Measurements from ENCODE around the gene RPS6KC1. TPM values are rescaled to one million over a fixed set of nuclear protein-coding genes. Genes with fewer than 3 reads are reported as not detected.

The RPS6KC1 gene
- total RNA-seq, 1 donor from 2014 or later, result 27.8 TPM

- peaks cover 20% of the 10 kb centered on the region for H3K4me1 Mint-ChIP-seq (ENCODE audit: low read depth)
- no peak overlapping the region for H3K4me3 Mint-ChIP-seq (ENCODE audit: low read depth)
- H3K27me3 Mint-ChIP-seq, result no peaks in the 10 kb centered on the region
- DNase-seq (ENCODE audit: low spot score, unreplicated experiment), result no peak
- H3K9me3 Mint-ChIP-seq (ENCODE audit: low read depth), result peaks cover 6% of the 10 kb centered on the region
- peaks cover 4% of the 10 kb centered on the region for H3K36me3 Mint-ChIP-seq (ENCODE audit: insufficient read depth)
- no peak overlapping the region for H3K27ac Mint-ChIP-seq
- TF ChIP-seq CTCF (IDR thresholded peaks at IDR 0.05; ENCODE audit: unreplicated experiment), result no peak
These were observed 4.7 kb downstream of the RPS6KC1 start for GRCh38 chr1:213055767-213056166.

DNA sequence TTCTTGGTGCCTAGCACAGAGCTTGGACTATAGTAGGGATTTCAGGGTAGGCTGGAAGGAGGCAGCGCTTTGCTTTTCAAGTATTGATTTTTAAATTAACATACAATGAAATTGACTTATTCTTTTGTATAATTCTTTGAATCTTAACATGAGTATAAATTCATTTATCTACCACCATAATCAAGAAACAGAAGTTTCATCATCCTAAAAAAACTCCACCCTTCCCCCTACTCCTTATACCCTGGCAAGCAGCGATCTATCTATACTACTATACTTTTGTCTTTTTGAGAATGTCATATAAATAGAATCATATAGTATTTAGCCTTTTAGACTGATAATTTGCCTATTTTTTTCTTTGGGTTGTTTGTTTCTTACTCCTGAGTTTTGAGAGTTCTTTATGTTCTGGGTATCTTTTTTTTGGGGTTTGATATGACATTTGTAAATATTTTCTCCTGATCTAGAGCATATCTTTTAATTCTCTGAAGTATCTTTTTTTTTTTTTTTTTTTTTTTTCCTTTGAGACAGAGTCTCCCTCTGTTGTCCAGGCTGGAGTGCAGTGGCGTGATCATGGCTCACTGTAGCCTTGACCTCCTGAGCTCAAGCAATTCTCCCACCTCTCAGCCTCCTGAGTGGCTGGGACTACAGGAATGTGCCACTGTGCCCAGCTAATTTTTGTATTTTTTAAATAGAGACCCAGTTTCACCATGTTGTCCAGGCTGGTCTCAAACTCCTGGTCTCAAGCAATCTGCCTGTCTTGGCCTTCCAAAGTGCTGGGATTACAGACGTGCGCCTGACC is 6.4 kb downstream of the RPS6KC1 start:
- peaks cover 6% of the 10 kb centered on the region for H3K9me3 Mint-ChIP-seq (ENCODE audit: low read depth)
- no peak overlapping the region for H3K27ac Mint-ChIP-seq
- TF ChIP-seq CTCF (IDR thresholded peaks at IDR 0.05; ENCODE audit: unreplicated experiment), result no peak
- no peak overlapping the region for H3K4me3 Mint-ChIP-seq (ENCODE audit: low read depth)
- H3K4me1 Mint-ChIP-seq (ENCODE audit: low read depth), result peaks cover 11% of the 10 kb centered on the region
- DNase-seq (ENCODE audit: low spot score, unreplicated experiment), result no peak
- peaks cover 4% of the 10 kb centered on the region for H3K36me3 Mint-ChIP-seq (ENCODE audit: insufficient read depth)
- H3K27me3 Mint-ChIP-seq, result no peaks in the 10 kb centered on the region

GRCh38 chr1:213060836-213061235 is 9.8 kb downstream of the RPS6KC1 start:
- H3K36me3 Mint-ChIP-seq (ENCODE audit: insufficient read depth), result peaks cover 4% of the 10 kb centered on the region
- no peak for TF ChIP-seq CTCF (IDR thresholded peaks at IDR 0.05; ENCODE audit: unreplicated experiment)
- no peak overlapping the region for H3K27ac Mint-ChIP-seq
- H3K4me1 Mint-ChIP-seq (ENCODE audit: low read depth), result peaks cover 2% of the 10 kb centered on the region
- no peak overlapping the region for H3K4me3 Mint-ChIP-seq (ENCODE audit: low read depth)
- no peaks in the 10 kb centered on the region for H3K27me3 Mint-ChIP-seq
- DNase-seq (ENCODE audit: low spot score, unreplicated experiment), result no peak
- peaks cover 6% of the 10 kb centered on the region for H3K9me3 Mint-ChIP-seq (ENCODE audit: low read depth)

DNA sequence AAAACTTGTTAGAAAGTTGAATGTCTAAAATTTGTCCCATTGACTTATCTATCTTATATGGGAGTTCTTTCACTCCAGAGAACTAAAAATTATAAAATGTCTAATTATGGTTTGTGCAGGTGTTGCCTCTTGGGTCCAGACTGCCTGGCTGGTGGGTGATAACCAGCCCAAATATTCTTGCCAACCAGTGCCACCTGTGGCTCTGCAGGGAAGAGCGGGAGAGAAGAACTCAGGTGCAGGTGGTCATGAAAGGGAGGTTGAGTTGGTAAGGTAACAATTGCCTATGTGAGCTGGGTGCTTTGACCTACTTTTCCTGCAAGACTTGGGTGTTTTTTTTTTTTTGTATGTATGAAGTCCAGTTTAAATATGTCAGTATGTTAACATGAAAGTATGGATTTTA is 10.2 kb downstream of the RPS6KC1 start:
- Mint-ChIP-seq H3K4me1 (ENCODE audit: low read depth) (peaks cover 2% of the 10 kb centered on the region), H3K4me3 (ENCODE audit: low read depth) (no peak overlapping the region), H3K36me3 (ENCODE audit: insufficient read depth) (peaks cover 4% of the 10 kb centered on the region), H3K27me3 (no peaks in the 10 kb centered on the region), H3K9me3 (ENCODE audit: low read depth) (peaks cover 6% of the 10 kb centered on the region), H3K27ac (no peak overlapping the region)
- no peak for DNase-seq (ENCODE audit: low spot score, unreplicated experiment)
- TF ChIP-seq CTCF (IDR thresholded peaks at IDR 0.05; ENCODE audit: unreplicated experiment), result peak; percentile 9

DNA sequence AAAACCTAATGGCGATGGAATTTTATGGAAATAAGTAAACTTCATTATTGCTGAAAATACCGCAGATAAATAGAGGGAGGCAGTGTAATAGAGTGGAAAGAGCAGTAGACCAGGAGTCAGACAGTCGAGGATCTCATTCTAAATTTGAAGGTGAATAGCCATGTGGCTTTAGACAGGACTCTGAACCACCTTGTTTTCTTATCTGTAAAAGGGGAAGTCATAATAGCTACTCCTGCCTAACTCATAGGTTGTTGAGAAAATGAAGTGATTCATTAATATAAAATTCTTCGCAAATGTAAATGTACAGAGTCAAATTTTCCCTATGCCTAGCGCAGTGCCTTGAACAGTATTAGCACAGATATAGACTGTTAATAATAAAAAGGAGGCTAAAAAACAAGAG is 14.8 kb downstream of the RPS6KC1 start:
- no peak for TF ChIP-seq CTCF (IDR thresholded peaks at IDR 0.05; ENCODE audit: unreplicated experiment)
- Mint-ChIP-seq H3K27ac (no peak overlapping the region), H3K4me1 (ENCODE audit: low read depth) (peaks cover 3% of the 10 kb centered on the region)

More for the DNA sequence above, 14.8 kb downstream of the RPS6KC1 start:
- DNase-seq (ENCODE audit: low spot score, unreplicated experiment), result no peak
- Mint-ChIP-seq H3K4me3 (ENCODE audit: low read depth) (no peak overlapping the region), H3K9me3 (ENCODE audit: low read depth) (no peaks in the 10 kb centered on the region), H3K27me3 (no peaks in the 10 kb centered on the region), H3K36me3 (ENCODE audit: insufficient read depth) (no peaks in the 10 kb centered on the region)

Data from progenitor cell of endocrine pancreas (in vitro differentiated cells).